SH-SY5Y (cell line): ENCODE results near the gene HES6.

Source experiments
- GATA2 ChIP-seq: IDR thresholded peaks from 2 replicates; pipeline ENCODE4 v1.6.1; 2011; ENCODE audit warnings: mild to moderate bottlenecking, low read depth, low read length
- GATA3 ChIP-seq: IDR thresholded peaks from 2 replicates; pipeline ENCODE4 v1.6.1; 2011; ENCODE audit warnings: low read depth, mild to moderate bottlenecking, low read length, moderate library complexity

- TF ChIP-seq GATA2: no peak
- no peak for TF ChIP-seq GATA3
Observed at GRCh38 chr2:238286551-238286950, 46.7 kb upstream of the HES6 start.
